Smooth muscle cell (in vitro differentiated cells): ENCODE data around the gene PRKCZ. TPM values are rescaled to one million over a fixed set of nuclear protein-coding genes. Genes with fewer than 3 reads are reported as not detected.

Experiments
- DNase-seq: peaks from one replicate; lab custom pipeline; 2025; ENCODE audit not compliant: unreplicated experiment; lab: John Stamatoyannopoulos, UW
- H2AFZ ChIP-seq: fragments of 200-600 bp; sonication (generic); 2 replicates; pipeline ENCODE4 v1.6.0; 2016; ENCODE audit warnings: antibody characterized with exemption, low read depth, mild to moderate bottlenecking
- H3F3A ChIP-seq: fragments of 200-600 bp; sonication (generic); 2 replicates; pipeline ENCODE4 v1.6.0; 2017; ENCODE audit warnings: antibody characterized with exemption, low read depth
- H3K27ac ChIP-seq: fragments of 200-600 bp; sonication (generic); 2 replicates; pipeline ENCODE4 v1.5.1; 2016; ENCODE audit warnings: low read depth, mild to moderate bottlenecking
- H3K27me3 ChIP-seq: fragments of 200-600 bp; sonication (generic); 2 replicates; pipeline ENCODE4 v1.6.1; 2016; ENCODE audit warnings: low read depth, mild to moderate bottlenecking
- H3K36me3 ChIP-seq: fragments of 200-600 bp; sonication (generic); 2 replicates; pipeline ENCODE4 v1.5.1; 2016; ENCODE audit warnings: low read depth
- H3K4me1 ChIP-seq: fragments of 200-600 bp; sonication (generic); 2 replicates; pipeline ENCODE4 v1.5.1; 2016; ENCODE audit warnings: low read depth
- H3K4me2 ChIP-seq: fragments of 200-600 bp; sonication (generic); 2 replicates; pipeline ENCODE4 v1.6.0; 2016; ENCODE audit warnings: mild to moderate bottlenecking
- H3K4me3 ChIP-seq: fragments of 200-600 bp; sonication (generic); 2 replicates; pipeline ENCODE4 v1.5.1; 2016; ENCODE audit warnings: mild to moderate bottlenecking
- H3K79me2 ChIP-seq: fragments of 200-600 bp; sonication (generic); 2 replicates; pipeline ENCODE4 v1.6.0; 2016; ENCODE audit warnings: low read depth, mild to moderate bottlenecking
- H3K9ac ChIP-seq: fragments of 200-600 bp; sonication (generic); 2 replicates; pipeline ENCODE4 v1.6.0; 2016; ENCODE audit warnings: low read depth
- H3K9me3 ChIP-seq: fragments of 200-600 bp; sonication (generic); replicated peaks from 2 replicates; pipeline ENCODE4 v1.5.1; 2016; ENCODE audit warnings: low read depth
- H4K20me1 ChIP-seq: fragments of 200-600 bp; sonication (generic); 2 replicates; pipeline ENCODE4 v1.6.0; 2016; ENCODE audit warnings: low read depth
- CTCF ChIP-seq: fragments of 200-600 bp; sonication (generic); IDR thresholded peaks from 2 replicates; pipeline ENCODE4 v1.5.1; 2017; ENCODE audit warnings: borderline replicate concordance, mild to moderate bottlenecking, antibody characterized with exemption; ENCODE audit not compliant: insufficient read depth, poor library complexity, severe bottlenecking
- WGBS: methylation state at CpG from one replicate; pipeline ENCODE4 v1.1.7; 2016; ENCODE audit warnings: low lambda C conversion rate; 5-methylcytosine and 5-hydroxymethylcytosine counted together
- polyA plus RNA-seq: library from polyadenylated mRNA; unstranded; fragments of >200 nt; fragmentation: Nextera tagmentation; extraction: Ambion mirVana; gene quantifications from 2 replicates; pipeline ENCODE4 v1.2.1, GENCODE V29; 2016
- total RNA-seq: library from RNA; depleted of rRNA; stranded (reverse); fragments of >200 nt; gene quantifications from 2 replicates; pipeline ENCODE4 v1.2.3, GENCODE V29; 2014

The PRKCZ gene
- total and polyA plus RNA-seq, 2 experiments from 2014 or later, result 5.8 to 10.3 TPM

- H3K79me2 ChIP-seq, result peaks cover 6% of the 10 kb centered on the region
Observed at GRCh38 chr1:2224170-2224584, 174.0 kb downstream of the PRKCZ start.

GRCh38 chr1:2224631-2225428 lies 174.6 kb downstream of the PRKCZ start:
- Histone ChIP-seq H3K9me3 (no peaks in the 10 kb centered on the region), H3K36me3 (no peaks in the 10 kb centered on the region), H3K79me2 (peaks cover 12% of the 10 kb centered on the region), H3K27ac (no peak overlapping the region), H3K4me1 (peaks cover 9% of the 10 kb centered on the region), H2AFZ (no peak overlapping the region), H3K27me3 (no peaks in the 10 kb centered on the region), H3K4me3 (no peak overlapping the region), H3K4me2 (no peak overlapping the region), H3K9ac (no peak overlapping the region), H4K20me1 (peaks cover 13% of the 10 kb centered on the region), H3F3A (no peaks in the 10 kb centered on the region)
- 94% methylated on average over 18 of the region's 18 CpGs for WGBS
- no peak for TF ChIP-seq CTCF
- no peak for DNase-seq

More at GRCh38 chr1:2224170-2224584, 174.0 kb downstream of the PRKCZ start:
- H3K27ac ChIP-seq, result no peak overlapping the region
- no peaks in the 10 kb centered on the region for H3K9me3 ChIP-seq
- no peaks in the 10 kb centered on the region for H3K27me3 ChIP-seq
- WGBS, result 93% methylated on average over 7 of the region's 7 CpGs
- no peak overlapping the region for H3K4me2 ChIP-seq
- no peak overlapping the region for H3K9ac ChIP-seq
- H4K20me1 ChIP-seq, result peaks cover 6% of the 10 kb centered on the region
- no peak overlapping the region for H3K4me3 ChIP-seq
- TF ChIP-seq CTCF, result no peak
- no peaks in the 10 kb centered on the region for H3F3A ChIP-seq
- no peaks in the 10 kb centered on the region for H3K36me3 ChIP-seq
- H2AFZ ChIP-seq, result no peak overlapping the region
- peaks cover 7% of the 10 kb centered on the region for H3K4me1 ChIP-seq
- DNase-seq, result no peak

GRCh38 chr1:2226525-2227345 lies 176.5 kb downstream of the PRKCZ start:
- no peak for TF ChIP-seq CTCF
- H3K9me3 ChIP-seq, result no peaks in the 10 kb centered on the region
- peaks cover 8% of the 10 kb centered on the region for H3F3A ChIP-seq
- H2AFZ ChIP-seq, result no peak overlapping the region
- peaks cover 32% of the 10 kb centered on the region for H4K20me1 ChIP-seq
- peak overlapping the region; percentile 98 for H3K9ac ChIP-seq
- no peaks in the 10 kb centered on the region for H3K36me3 ChIP-seq
- peak overlapping the region; percentile 82 for H3K4me3 ChIP-seq
- WGBS, result 15% methylated on average over 55 of the region's 73 CpGs
- no peaks in the 10 kb centered on the region for H3K27me3 ChIP-seq
- H3K4me1 ChIP-seq, result peaks cover 27% of the 10 kb centered on the region
- no peak for DNase-seq
- peaks cover 31% of the 10 kb centered on the region for H3K79me2 ChIP-seq
- peak overlapping the region; percentile 95 for H3K27ac ChIP-seq
- H3K4me2 ChIP-seq, result peak overlapping the region; percentile 97
